HCT116 (cell line): ENCODE results near the gene DEFB110. TPM values are rescaled to one million over a fixed set of nuclear protein-coding genes. Genes with fewer than 3 reads are reported as not detected.

Experiments
- ATAC-seq: fragments of 200-7000 bp; cut with Tn5 transposase; 2 replicates; pipeline ENCODE4 v1.9.1; 2020; ENCODE audit warnings: mild to moderate bottlenecking, moderate library complexity
- BruUV-seq: library from RNA; stranded (reverse); fragments of 400-500 nt; replicated peaks from 2 replicates; lab custom pipeline; 2021; lab: Mats Ljungman, UMichigan
- CTCF ChIA-PET: fragments of 300-600 bp; sonication (Branson Sonifier 250); formaldehyde crosslinking; loops from one replicate; lab custom pipeline; 2021; ENCODE audit warnings: antibody characterized with exemption; lab: Charles Lee
- POLR2A ChIA-PET: fragments of 300-600, 350-600 bp; sonication (Branson Sonifier 250); formaldehyde crosslinking; loops from one replicate; lab custom pipeline; 2021; ENCODE audit warnings: antibody characterized with exemption; lab: Charles Lee
- RAD21 ChIA-PET, 2 experiments: fragments of 300-600 bp; sonication (Branson Sonifier 250); formaldehyde crosslinking; loops; one replicate each; lab custom pipeline; 2023; ENCODE audit warnings: low total read pairs in 2 of 2; ENCODE audit not compliant: uncharacterized antibody in 2 of 2, unreplicated experiment in 2 of 2, low non-redundant PET in 1 of 2; lab: Charles Lee
- DNase-seq: peaks from one replicate; pipeline ENCODE4 v3.0.0-alpha.2; 2010; ENCODE audit warnings: low read depth, low spot score
- H2AFZ ChIP-seq: fragments of 200-600 bp; shearing (Covaris generic), sonication (generic); 2 replicates; pipeline ENCODE4 v1.6.1; 2017; ENCODE audit warnings: low read depth, mixed run types, mixed read lengths, antibody characterized with exemption, low read length; ENCODE audit not compliant: poor library complexity, severe bottlenecking
- H3K27ac ChIP-seq: 2 replicates; pipeline ENCODE4 v1.5.1; 2012; ENCODE audit warnings: low read depth, low read length
- H3K27me3 ChIP-seq: fragments of 200-600 bp; sonication (generic); 2 replicates; pipeline ENCODE4 v1.6.1; 2016; ENCODE audit warnings: mixed run types, low read length, mixed read lengths; ENCODE audit not compliant: insufficient read depth
- H3K36me3 ChIP-seq, 2 experiments: fragments of 200-500 bp in 1 of 2; fragments of 200-600 bp in 1 of 2; sonication (Bioruptor generic) in 1 of 2; sonication (generic) in 1 of 2; 2 replicates each; pipeline versions ENCODE4 v1.5.1 to v1.6.1; 2014 to 2016; ENCODE audit warnings: low read length in 2 of 2, inconsistent platforms in 1 of 2, mixed read lengths in 1 of 2, mixed run types in 1 of 2; ENCODE audit not compliant: insufficient read depth in 2 of 2, control insufficient read depth in 1 of 2
- H3K4me1 ChIP-seq, 2 experiments: fragments of 200-600 bp in 1 of 2; sonication (generic) in 1 of 2; 2 replicates each; pipeline versions ENCODE4 v1.5.1 to v1.6.1; 2012 to 2017; ENCODE audit warnings: low read length in 2 of 2, inconsistent platforms in 1 of 2, mild to moderate bottlenecking in 1 of 2, mixed read lengths in 1 of 2, mixed run types in 1 of 2, moderate library complexity in 1 of 2; ENCODE audit not compliant: insufficient read depth in 2 of 2, control insufficient read depth in 1 of 2
- H3K4me2 ChIP-seq: fragments of 200-600 bp; sonication (generic); 2 replicates; pipeline ENCODE4 v1.6.1; 2017; ENCODE audit warnings: mixed run types, low read length, mixed read lengths
- H3K4me3 ChIP-seq, 2 experiments: fragments of 200-600 bp in 1 of 2; sonication (generic) in 1 of 2; replicated peaks in 1 of 2; 2 replicates each; pipeline ENCODE4 v1.5.1; 2011 to 2016; ENCODE audit warnings: low read length in 2 of 2, control low read depth in 1 of 2, low read depth in 1 of 2, mild to moderate bottlenecking in 1 of 2, mixed read lengths in 1 of 2, mixed run types in 1 of 2
- H3K79me2 ChIP-seq: fragments of 200-600 bp; sonication (generic); 2 replicates; pipeline ENCODE4 v1.6.1; 2017; ENCODE audit warnings: mild to moderate bottlenecking, mixed run types, low read length, moderate library complexity, mixed read lengths; ENCODE audit not compliant: insufficient read depth
- H3K9ac ChIP-seq: fragments of 200-600 bp; sonication (generic); 2 replicates; pipeline ENCODE4 v1.6.1; 2016; ENCODE audit warnings: low read length, mixed read lengths
- H3K9me2 ChIP-seq: fragments of 200-600 bp; sonication (generic), shearing (Covaris generic); 2 replicates; pipeline ENCODE4 v1.6.1; 2017; ENCODE audit warnings: mixed run types, mild to moderate bottlenecking, moderate library complexity; ENCODE audit not compliant: insufficient read depth
- H3K9me3 ChIP-seq, 2 experiments: fragments of 200-500 bp in 1 of 2; fragments of 200-600 bp in 1 of 2; sonication (Bioruptor generic) in 1 of 2; sonication (generic) in 1 of 2; 2 replicates each; pipeline ENCODE4 v1.6.1; 2014 to 2017; ENCODE audit warnings: low read length in 2 of 2, mixed read lengths in 2 of 2, inconsistent platforms in 1 of 2, low read depth in 1 of 2, mild to moderate bottlenecking in 1 of 2, mixed run types in 1 of 2, moderate library complexity in 1 of 2; ENCODE audit not compliant: control insufficient read depth in 1 of 2, insufficient read depth in 1 of 2
- H4K20me1 ChIP-seq: fragments of 200-600 bp; sonication (generic), shearing (Covaris generic); 2 replicates; pipeline ENCODE4 v1.6.1; 2017; ENCODE audit warnings: mixed run types, mild to moderate bottlenecking, moderate library complexity; ENCODE audit not compliant: insufficient read depth
- ATF3 ChIP-seq: IDR thresholded peaks from 2 replicates; pipeline ENCODE4 v1.6.1; 2012
- CBX3 ChIP-seq: IDR thresholded peaks from 2 replicates; pipeline ENCODE4 v1.6.1; 2012; ENCODE audit warnings: low read depth
- CEBPB ChIP-seq: IDR thresholded peaks from 2 replicates; pipeline ENCODE4 v1.6.1; 2012; ENCODE audit warnings: low read depth
- EGR1 ChIP-seq: IDR thresholded peaks from 2 replicates; pipeline ENCODE4 v1.6.1; 2012; ENCODE audit warnings: low read depth
- EZH2 ChIP-seq: fragments of 200-600 bp; sonication (generic); IDR thresholded peaks from 2 replicates; pipeline ENCODE4 v1.6.1; 2017; ENCODE audit warnings: antibody characterized with exemption, mixed run types
- FOSL1 ChIP-seq: IDR thresholded peaks from 2 replicates; pipeline ENCODE4 v1.6.1; 2012; ENCODE audit warnings: low read depth
- MAX ChIP-seq: IDR thresholded peaks from 2 replicates; pipeline ENCODE4 v1.6.1; 2012
- POLR2A ChIP-seq: IDR thresholded peaks from 2 replicates; pipeline ENCODE4 v1.7.0; 2011; ENCODE audit warnings: borderline replicate concordance; ENCODE audit not compliant: insufficient read depth, insufficient read length; ENCODE audit errors: extremely low read depth
- POLR2AphosphoS5 ChIP-seq: IDR thresholded peaks from 2 replicates; pipeline ENCODE4 v1.6.1; 2011; ENCODE audit warnings: mild to moderate bottlenecking, low read depth, low read length, moderate library complexity
- RAD21 ChIP-seq: IDR thresholded peaks from 2 replicates; pipeline ENCODE4 v1.6.1; 2012; ENCODE audit warnings: low read depth, mild to moderate bottlenecking
- REST ChIP-seq: IDR thresholded peaks from 2 replicates; pipeline ENCODE4 v1.6.1; 2012; ENCODE audit warnings: low read depth
- SIN3A ChIP-seq: IDR thresholded peaks from 2 replicates; pipeline ENCODE4 v1.6.1; 2012; ENCODE audit warnings: low read depth
- SP1 ChIP-seq: IDR thresholded peaks from 2 replicates; pipeline ENCODE4 v1.6.1; 2012; ENCODE audit warnings: low read depth
- TCF7L2 ChIP-seq: IDR thresholded peaks from 2 replicates; pipeline ENCODE4 v1.7.0; 2011; ENCODE audit warnings: borderline replicate concordance, inconsistent platforms; ENCODE audit not compliant: insufficient read depth, insufficient read length; ENCODE audit errors: extremely low read depth
- ZFX ChIP-seq: fragments of 450-650 bp; IDR thresholded peaks from 2 replicates; pipeline ENCODE4 v1.6.1; 2017
- intact Hi-C: fragments of 100-400 bp; cut with micrococcal nuclease; formaldehyde crosslinking; loops from 2 replicates; pipeline ENCODE4 v1.10.0; 2022
- total RNA-seq: library from RNA; stranded (reverse); gene quantifications from one replicate; pipeline ENCODE4 v1.2.1, GENCODE V29; 2021; ENCODE audit not compliant: unreplicated experiment
- TF ChIP-seq, protein P1 (sequence below), 3 experiments: fragments of 200-600 bp in 1 of 3; sonication (generic) in 1 of 3; IDR thresholded peaks in 2 of 3; conservative IDR thresholded peaks in 1 of 3; 2 replicates each; pipeline ENCODE4 v1.5.1; 2012 to 2017; ENCODE audit warnings: low read depth in 2 of 3, low read length in 2 of 3, antibody characterized with exemption in 1 of 3, borderline replicate concordance in 1 of 3, control low read depth in 1 of 3, mild to moderate bottlenecking in 1 of 3, mixed read lengths in 1 of 3, mixed run types in 1 of 3, moderate library complexity in 1 of 3; ENCODE audit not compliant: insufficient read depth in 1 of 3

DEFB110 gene
- total RNA-seq, 1 experiment from 2014 or later = not detected

GRCh38 chr6:50007819-50008218, 14.0 kb downstream of the DEFB110 start:
- Histone ChIP-seq H3K9ac (no peak overlapping the region), H3K79me2 (no peaks in the 10 kb centered on the region), H3K27me3 (no peaks in the 10 kb centered on the region), H3K27ac (no peak overlapping the region), H4K20me1 (no peaks in the 10 kb centered on the region), H2AFZ (no peak overlapping the region), H3K9me2 (no peaks in the 10 kb centered on the region), H3K36me3 (no peaks in the 10 kb centered on the region), H3K9me3 (no peaks in the 10 kb centered on the region), H3K4me1 (no peaks in the 10 kb centered on the region), H3K4me3 (no peak overlapping the region), H3K4me2 (peak overlapping the region; percentile 3; the same call in 1 of the 2 replicates)
- TF ChIP-seq ZFX (no peak), EGR1 (no peak), CEBPB (peak; percentile 39; the same call in 1 of the 2 replicates), FOSL1 (peak; percentile 52; the same call in 1 of the 2 replicates)
- intact Hi-C loops = no loop called here
- ChIA-PET RAD21 (no interaction called here), POLR2A (no interaction called here), CTCF (no interaction called here)
- ATAC-seq = no peak
- DNase-seq = no peak
- BruUV-seq = no TSS peak

DNA sequence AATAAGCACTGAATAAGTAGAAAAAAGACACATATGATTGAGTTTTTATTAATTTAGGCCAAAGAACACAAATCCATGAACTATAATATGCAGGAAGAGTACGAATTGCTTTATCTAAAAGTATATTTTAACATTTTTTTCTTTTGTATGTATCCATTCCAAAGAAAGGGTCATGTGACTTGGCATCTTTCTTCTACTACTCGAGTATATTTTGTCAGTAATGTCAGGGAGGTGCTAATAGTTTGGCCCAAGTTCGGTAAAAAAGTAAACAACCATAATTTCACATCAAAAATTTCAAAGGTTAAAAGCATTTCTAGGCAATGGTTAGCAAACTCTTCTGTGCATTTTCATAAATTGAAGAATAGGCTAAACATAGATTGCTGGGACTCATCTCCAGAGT, 18.7 kb downstream of the DEFB110 start:
- Histone ChIP-seq H4K20me1 (no peaks in the 10 kb centered on the region), H3K27me3 (no peaks in the 10 kb centered on the region), H3K4me1 (no peaks in the 10 kb centered on the region), H3K36me3 (no peaks in the 10 kb centered on the region), H3K9me2 (no peaks in the 10 kb centered on the region; the same call in 1 of the 2 replicates), H3K4me2 (no peak overlapping the region), H3K4me3 (no peak overlapping the region), H3K79me2 (no peaks in the 10 kb centered on the region), H3K27ac (no peak overlapping the region), H3K9me3 (no peaks in the 10 kb centered on the region), H3K9ac (no peak overlapping the region), H2AFZ (no peak overlapping the region)
- RAD21 ChIA-PET = no interaction called here
- POLR2A ChIA-PET = no interaction called here
- DNase-seq (no peak), ATAC-seq (no peak)
- CTCF ChIA-PET = no interaction called here
- BruUV-seq = no TSS peak
- intact Hi-C loops = no loop called here
- TF ChIP-seq POLR2A (no peak), REST (no peak), MAX (no peak), RAD21 (no peak), FOSL1 (no peak), EZH2 (no peak), ZFX (no peak), CEBPB (no peak), ATF3 (no peak), CBX3 (no peak), TCF7L2 (no peak), POLR2AphosphoS5 (no peak), SP1 (no peak), SIN3A (no peak)
- TF ChIP-seq, protein P1, sequence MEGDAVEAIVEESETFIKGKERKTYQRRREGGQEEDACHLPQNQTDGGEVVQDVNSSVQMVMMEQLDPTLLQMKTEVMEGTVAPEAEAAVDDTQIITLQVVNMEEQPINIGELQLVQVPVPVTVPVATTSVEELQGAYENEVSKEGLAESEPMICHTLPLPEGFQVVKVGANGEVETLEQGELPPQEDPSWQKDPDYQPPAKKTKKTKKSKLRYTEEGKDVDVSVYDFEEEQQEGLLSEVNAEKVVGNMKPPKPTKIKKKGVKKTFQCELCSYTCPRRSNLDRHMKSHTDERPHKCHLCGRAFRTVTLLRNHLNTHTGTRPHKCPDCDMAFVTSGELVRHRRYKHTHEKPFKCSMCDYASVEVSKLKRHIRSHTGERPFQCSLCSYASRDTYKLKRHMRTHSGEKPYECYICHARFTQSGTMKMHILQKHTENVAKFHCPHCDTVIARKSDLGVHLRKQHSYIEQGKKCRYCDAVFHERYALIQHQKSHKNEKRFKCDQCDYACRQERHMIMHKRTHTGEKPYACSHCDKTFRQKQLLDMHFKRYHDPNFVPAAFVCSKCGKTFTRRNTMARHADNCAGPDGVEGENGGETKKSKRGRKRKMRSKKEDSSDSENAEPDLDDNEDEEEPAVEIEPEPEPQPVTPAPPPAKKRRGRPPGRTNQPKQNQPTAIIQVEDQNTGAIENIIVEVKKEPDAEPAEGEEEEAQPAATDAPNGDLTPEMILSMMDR (IDR thresholded peaks at IDR 0.05 in 2 of 3, conservative IDR thresholded peaks at IDR 0.05 in 1 of 3; ENCODE audit: borderline replicate concordance in 1 of 3, insufficient read depth in 1 of 3, low read depth in 2 of 3, low read length in 2 of 3) = no peak
